HCT116 (cell line): ENCODE measurements around the gene EPS15.

Experiments
- EZH2 ChIP-seq: fragments of 200-600 bp; sonication (generic); IDR thresholded peaks from 2 replicates; pipeline ENCODE4 v1.6.1; 2017; ENCODE audit warnings: antibody characterized with exemption, mixed run types
- TF ChIP-seq, protein P1 (sequence below), 3 experiments: fragments of 200-600 bp in 1 of 3; sonication (generic) in 1 of 3; IDR thresholded peaks in 2 of 3; conservative IDR thresholded peaks in 1 of 3; 2 replicates each; pipeline ENCODE4 v1.5.1; 2012 to 2017; ENCODE audit warnings: low read depth in 2 of 3, low read length in 2 of 3, antibody characterized with exemption in 1 of 3, borderline replicate concordance in 1 of 3, control low read depth in 1 of 3, mild to moderate bottlenecking in 1 of 3, mixed read lengths in 1 of 3, mixed run types in 1 of 3, moderate library complexity in 1 of 3; ENCODE audit not compliant: insufficient read depth in 1 of 3

DNA sequence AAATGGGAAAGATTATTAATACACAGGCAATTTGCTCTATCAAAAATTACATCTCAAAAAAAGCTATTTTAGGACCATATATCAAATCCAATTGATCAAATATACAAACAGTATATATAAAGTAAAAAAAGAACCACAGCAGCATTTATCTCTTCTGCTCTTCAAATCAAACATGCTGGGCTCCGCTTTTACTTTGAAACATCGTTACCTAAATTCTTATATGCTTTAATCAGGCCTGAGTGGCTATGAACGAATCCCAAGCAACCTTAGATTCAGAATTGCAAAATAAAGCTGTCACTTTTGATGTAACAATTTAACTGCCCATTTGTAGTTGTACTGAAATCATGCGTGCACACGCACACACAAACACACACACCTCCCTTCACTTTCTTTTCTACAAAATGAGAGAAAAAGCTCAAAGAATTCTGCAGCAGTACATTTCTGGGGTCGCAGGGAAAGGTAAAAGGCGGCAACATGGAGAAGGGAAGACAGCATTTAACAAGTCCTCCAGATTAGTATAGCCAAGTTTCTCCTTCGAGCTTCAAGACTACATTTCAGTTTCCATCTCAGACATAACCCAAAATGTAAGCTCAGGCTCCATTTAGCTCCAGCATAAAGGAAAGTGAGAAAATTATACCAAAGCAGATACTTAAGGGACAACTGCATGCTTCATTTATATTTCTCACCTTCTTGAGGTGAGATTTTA, 96.5 kb downstream of the EPS15 start:
- TF ChIP-seq, protein P1, sequence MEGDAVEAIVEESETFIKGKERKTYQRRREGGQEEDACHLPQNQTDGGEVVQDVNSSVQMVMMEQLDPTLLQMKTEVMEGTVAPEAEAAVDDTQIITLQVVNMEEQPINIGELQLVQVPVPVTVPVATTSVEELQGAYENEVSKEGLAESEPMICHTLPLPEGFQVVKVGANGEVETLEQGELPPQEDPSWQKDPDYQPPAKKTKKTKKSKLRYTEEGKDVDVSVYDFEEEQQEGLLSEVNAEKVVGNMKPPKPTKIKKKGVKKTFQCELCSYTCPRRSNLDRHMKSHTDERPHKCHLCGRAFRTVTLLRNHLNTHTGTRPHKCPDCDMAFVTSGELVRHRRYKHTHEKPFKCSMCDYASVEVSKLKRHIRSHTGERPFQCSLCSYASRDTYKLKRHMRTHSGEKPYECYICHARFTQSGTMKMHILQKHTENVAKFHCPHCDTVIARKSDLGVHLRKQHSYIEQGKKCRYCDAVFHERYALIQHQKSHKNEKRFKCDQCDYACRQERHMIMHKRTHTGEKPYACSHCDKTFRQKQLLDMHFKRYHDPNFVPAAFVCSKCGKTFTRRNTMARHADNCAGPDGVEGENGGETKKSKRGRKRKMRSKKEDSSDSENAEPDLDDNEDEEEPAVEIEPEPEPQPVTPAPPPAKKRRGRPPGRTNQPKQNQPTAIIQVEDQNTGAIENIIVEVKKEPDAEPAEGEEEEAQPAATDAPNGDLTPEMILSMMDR (IDR thresholded peaks at IDR 0.05 in 2 of 3, conservative IDR thresholded peaks at IDR 0.05 in 1 of 3; ENCODE audit: borderline replicate concordance in 1 of 3, insufficient read depth in 1 of 3, low read depth in 2 of 3, low read length in 2 of 3): no peak
- no peak for TF ChIP-seq EZH2
